Activated CD8-positive, alpha-beta T cell treated with anti-CD3 and anti-CD28 coated beads, Interleukin-2, amount 10 ng/mL, durations not matched to agents 7 days and 5 days (primary cell): ENCODE measurements around the gene TOP3A. TPM values are rescaled to one million over a fixed set of nuclear protein-coding genes. Genes with fewer than 3 reads are reported as not detected.
A peak's percentile ranks its signal among the peaks of the same experiment; 100 is the strongest.
"Not testable (repeated sequence)": the region's sequence is repeated elsewhere in the genome, so short reads cannot be mapped to it uniquely, and the experiment has no call there.

Experiments used
- ATAC-seq: fragments of 150-1000 bp; cut with Tn5 transposase; one replicate; pipeline ENCODE4 v1.10.0; 2021; ENCODE audit warnings: moderate library complexity
- CTCF ChIA-PET: fragments of 350-600 bp; sonication (Branson Sonifier 250); formaldehyde crosslinking; loops from one replicate; lab custom pipeline; 2021; ENCODE audit warnings: antibody characterized with exemption; lab: Charles Lee
- POLR2A ChIA-PET: fragments of 350-600 bp; sonication (Branson Sonifier 250); formaldehyde crosslinking; loops from one replicate; lab custom pipeline; 2021; ENCODE audit warnings: antibody characterized with exemption; lab: Charles Lee
- DNase-seq: peaks from one replicate; pipeline ENCODE4 v3.0.0-alpha.2; 2020
- H3K27ac Mint-ChIP-seq: one replicate; pipeline ENCODE4 v1.8.0; 2021; ENCODE audit warnings: mild to moderate bottlenecking, mixed read lengths
- H3K27me3 Mint-ChIP-seq: one replicate; pipeline ENCODE4 v1.8.0; 2021; ENCODE audit warnings: low read depth, mixed read lengths
- H3K36me3 Mint-ChIP-seq: one replicate; pipeline ENCODE4 v1.8.0; 2021; ENCODE audit warnings: low read depth, mixed read lengths
- H3K4me1 Mint-ChIP-seq: one replicate; pipeline ENCODE4 v1.8.0; 2021; ENCODE audit warnings: low read depth, mixed read lengths
- H3K4me3 Mint-ChIP-seq: one replicate; pipeline ENCODE4 v1.8.0; 2021; ENCODE audit warnings: mild to moderate bottlenecking, mixed read lengths
- H3K9me3 Mint-ChIP-seq: one replicate; pipeline ENCODE4 v1.8.0; 2022; ENCODE audit warnings: mixed read lengths; ENCODE audit not compliant: insufficient read depth
- total RNA-seq, 2 experiments: library from RNA; stranded (reverse); gene quantifications; one replicate each; pipeline ENCODE4 v1.2.3, GENCODE V29; 2021

TOP3A gene
- total RNA-seq, 2 experiments from 2014 or later: 75.9 to 77.3 TPM

DNA sequence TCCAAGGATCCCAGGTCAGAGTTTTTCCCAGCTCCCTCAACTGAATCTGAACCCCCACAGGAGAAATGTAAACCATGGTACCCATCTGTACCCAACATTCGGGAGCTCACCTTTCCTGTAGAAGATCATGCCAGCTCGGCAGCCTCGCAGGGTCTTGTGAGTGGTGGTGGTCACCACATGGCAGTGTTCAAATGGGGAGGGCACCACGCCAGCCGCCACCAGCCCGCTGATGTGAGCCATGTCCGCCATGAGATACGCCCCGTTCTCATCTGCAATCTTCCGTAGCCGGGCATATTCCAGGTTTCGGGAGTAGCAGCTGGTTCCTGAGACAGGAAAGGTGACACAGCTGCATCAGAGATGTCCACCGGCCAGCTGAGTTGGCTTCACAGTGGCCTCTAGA lies 25.1 kb upstream of the TOP3A start:
- Mint-ChIP-seq H3K9me3 (no peaks in the 10 kb centered on the region), H3K36me3 (peaks cover 58% of the 10 kb centered on the region), H3K27ac (no peak overlapping the region), H3K4me3 (no peak overlapping the region), H3K4me1 (peaks cover 4% of the 10 kb centered on the region), H3K27me3 (no peaks in the 10 kb centered on the region)
- ATAC-seq (no peak), DNase-seq (no peak)
- ChIA-PET POLR2A (no interaction called here), CTCF (no interaction called here)

GRCh38 chr17:18338158-18338557 lies 23.4 kb upstream of the TOP3A start:
- DNase-seq, H3K9me3 Mint-ChIP-seq, H3K27me3 Mint-ChIP-seq, H3K27ac Mint-ChIP-seq, H3K4me3 Mint-ChIP-seq, POLR2A ChIA-PET, ATAC-seq, CTCF ChIA-PET, H3K4me1 Mint-ChIP-seq: not testable (repeated sequence)
- H3K36me3 Mint-ChIP-seq: peaks cover 57% of the 10 kb centered on the region

- Mint-ChIP-seq H3K4me1 (peaks cover 24% of the 10 kb centered on the region), H3K27ac (peak overlapping the region; percentile 86), H3K27me3 (no peaks in the 10 kb centered on the region), H3K4me3 (no peak overlapping the region), H3K36me3 (peaks cover 55% of the 10 kb centered on the region), H3K9me3 (no peaks in the 10 kb centered on the region)
- ChIA-PET CTCF (interaction anchor here (1.2 to 1.6 kb wide), 2 partner anchors 13 to 114 kb away, joined by 3 to 4 read pairs; no protein-coding TSS in a partner anchor), POLR2A (interaction anchor here (0.7 kb wide), 1 partner anchor 16 kb away, joined by 3 read pairs; no protein-coding TSS in a partner anchor)
- peak; percentile 48 for ATAC-seq
- no peak for DNase-seq
Observed at GRCh38 chr17:18332909-18333489, 18.2 kb upstream of the TOP3A start.

GRCh38 chr17:18331879-18332278 lies 17.1 kb upstream of the TOP3A start:
- CTCF ChIA-PET: interaction anchor here (1.2 to 1.6 kb wide), 2 partner anchors 11 to 113 kb away, joined by 3 to 4 read pairs; no protein-coding TSS in a partner anchor
- H3K4me3 Mint-ChIP-seq: no peak overlapping the region
- peaks cover 24% of the 10 kb centered on the region for H3K4me1 Mint-ChIP-seq
- peaks cover 54% of the 10 kb centered on the region for H3K36me3 Mint-ChIP-seq
- DNase-seq (peak; percentile 65), ATAC-seq (peak; percentile 70)
- H3K27ac Mint-ChIP-seq: peak overlapping the region; percentile 86
- no peaks in the 10 kb centered on the region for H3K27me3 Mint-ChIP-seq
- POLR2A ChIA-PET: no interaction called here
- no peaks in the 10 kb centered on the region for H3K9me3 Mint-ChIP-seq

GRCh38 chr17:18328643-18329204 lies 13.9 kb upstream of the TOP3A start:
- Mint-ChIP-seq H3K9me3 (no peaks in the 10 kb centered on the region), H3K36me3 (peaks cover 56% of the 10 kb centered on the region), H3K27me3 (no peaks in the 10 kb centered on the region), H3K27ac (no peak overlapping the region), H3K4me1 (peaks cover 24% of the 10 kb centered on the region), H3K4me3 (no peak overlapping the region)
- CTCF ChIA-PET: no interaction called here
- ATAC-seq: no peak
- POLR2A ChIA-PET: interaction anchor here (1.0 to 1.1 kb wide), 2 partner anchors 13 to 14 kb away, joined by 3 read pairs; partner anchors contain the start of gene TOP3A
- no peak for DNase-seq

GRCh38 chr17:18327556-18327955 lies 12.8 kb upstream of the TOP3A start:
- Mint-ChIP-seq H3K36me3 (peaks cover 61% of the 10 kb centered on the region), H3K4me1 (peaks cover 18% of the 10 kb centered on the region), H3K9me3 (no peaks in the 10 kb centered on the region), H3K4me3 (no peak overlapping the region), H3K27me3 (no peaks in the 10 kb centered on the region), H3K27ac (no peak overlapping the region)
- DNase-seq: no peak
- ChIA-PET POLR2A (interaction anchor here (1.0 to 1.1 kb wide), 2 partner anchors 12 to 13 kb away, joined by 3 read pairs; partner anchors contain the start of gene TOP3A), CTCF (no interaction called here)
- no peak for ATAC-seq

DNA sequence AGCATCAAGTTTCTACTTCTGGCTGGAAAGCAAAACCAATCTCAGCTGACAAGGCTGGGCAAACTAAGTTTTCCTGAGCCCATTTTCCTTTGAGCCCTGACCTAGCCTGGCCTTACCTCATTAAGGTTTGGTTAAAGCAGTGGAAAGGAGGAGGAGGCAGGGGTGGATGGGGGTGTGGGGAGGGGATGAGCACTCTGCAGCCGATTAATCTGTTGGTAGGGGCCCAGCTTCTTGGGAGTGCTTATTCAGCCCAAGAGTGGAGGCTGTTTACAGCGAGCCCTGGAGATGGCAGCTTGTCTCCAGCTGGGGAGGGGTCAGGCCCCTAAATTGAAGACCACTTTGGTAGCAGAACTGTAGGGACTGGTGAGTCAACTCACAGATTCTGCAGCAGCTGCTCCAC lies 12.3 kb upstream of the TOP3A start:
- no peaks in the 10 kb centered on the region for H3K9me3 Mint-ChIP-seq
- CTCF ChIA-PET: no interaction called here
- H3K4me1 Mint-ChIP-seq: peaks cover 13% of the 10 kb centered on the region
- ATAC-seq (no peak), DNase-seq (no peak)
- H3K27me3 Mint-ChIP-seq: no peaks in the 10 kb centered on the region
- peaks cover 60% of the 10 kb centered on the region for H3K36me3 Mint-ChIP-seq
- no peak overlapping the region for H3K27ac Mint-ChIP-seq
- POLR2A ChIA-PET: no interaction called here
- H3K4me3 Mint-ChIP-seq: no peak overlapping the region

DNA sequence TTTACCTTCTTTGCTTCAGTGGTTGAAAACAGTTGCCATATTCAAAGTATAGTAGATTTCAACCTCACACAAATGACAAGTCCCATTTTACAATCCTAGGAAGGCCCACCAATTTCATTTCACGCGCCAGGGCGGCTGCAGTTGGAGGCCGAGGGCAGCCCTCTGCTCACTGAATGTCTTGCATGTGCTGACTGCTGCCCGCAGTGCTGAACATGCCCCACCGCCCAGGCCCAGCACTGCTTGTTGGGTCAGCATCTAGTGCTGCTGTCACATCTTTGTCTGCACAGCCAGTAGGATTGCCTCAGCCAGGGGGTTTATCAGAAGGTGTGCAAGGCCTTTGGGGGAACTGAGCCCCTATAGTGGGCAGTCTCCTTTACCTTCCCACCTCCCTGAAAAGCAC lies 11.8 kb upstream of the TOP3A start:
- Mint-ChIP-seq H3K4me3 (no peak overlapping the region), H3K4me1 (peaks cover 8% of the 10 kb centered on the region), H3K27me3 (no peaks in the 10 kb centered on the region), H3K36me3 (peaks cover 54% of the 10 kb centered on the region), H3K9me3 (no peaks in the 10 kb centered on the region), H3K27ac (no peak overlapping the region)
- no peak for ATAC-seq
- ChIA-PET CTCF (no interaction called here), POLR2A (no interaction called here)
- DNase-seq: no peak

DNA sequence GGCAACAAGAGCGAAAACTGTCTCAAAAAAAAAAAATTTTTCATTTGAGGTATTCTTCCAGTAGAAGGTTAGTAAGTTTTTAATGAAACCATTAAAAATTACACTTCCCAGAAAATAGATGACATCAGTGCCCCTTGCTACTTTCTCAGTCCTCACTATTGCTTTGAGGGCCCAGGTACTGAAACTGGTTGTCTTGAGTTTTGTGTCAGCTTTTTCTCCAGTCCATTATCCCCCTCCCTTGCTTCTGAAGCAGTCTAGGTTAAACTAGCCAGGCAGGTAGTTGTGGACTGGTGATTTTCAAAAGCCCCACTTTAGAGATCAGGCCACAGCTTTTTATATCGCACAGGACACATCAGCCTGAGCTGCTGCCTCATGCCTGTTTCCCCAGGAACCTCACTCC lies 11.2 kb upstream of the TOP3A start:
- ChIA-PET CTCF (no interaction called here), POLR2A (no interaction called here)
- ATAC-seq (no peak), DNase-seq (no peak)
- H3K27me3 Mint-ChIP-seq: no peaks in the 10 kb centered on the region
- H3K27ac Mint-ChIP-seq: no peak overlapping the region
- H3K4me1 Mint-ChIP-seq: peaks cover 3% of the 10 kb centered on the region
- H3K36me3 Mint-ChIP-seq: peaks cover 53% of the 10 kb centered on the region
- H3K9me3 Mint-ChIP-seq: no peaks in the 10 kb centered on the region
- H3K4me3 Mint-ChIP-seq: no peak overlapping the region

GRCh38 chr17:18324140-18325050 lies 9.6 kb upstream of the TOP3A start:
- Mint-ChIP-seq H3K4me1 (peaks cover 15% of the 10 kb centered on the region), H3K36me3 (peaks cover 50% of the 10 kb centered on the region), H3K27ac (peak overlapping the region; percentile 3), H3K27me3 (no peaks in the 10 kb centered on the region), H3K4me3 (no peak overlapping the region), H3K9me3 (no peaks in the 10 kb centered on the region)
- DNase-seq (no peak), ATAC-seq (no peak)
- ChIA-PET POLR2A (no interaction called here), CTCF (no interaction called here)

GRCh38 chr17:18323507-18324139 lies 8.8 kb upstream of the TOP3A start:
- H3K4me1 Mint-ChIP-seq: peaks cover 23% of the 10 kb centered on the region
- H3K27ac Mint-ChIP-seq: no peak overlapping the region
- peaks cover 50% of the 10 kb centered on the region for H3K36me3 Mint-ChIP-seq
- no peaks in the 10 kb centered on the region for H3K27me3 Mint-ChIP-seq
- H3K4me3 Mint-ChIP-seq: no peak overlapping the region
- POLR2A ChIA-PET: no interaction called here
- ATAC-seq: no peak
- CTCF ChIA-PET: no interaction called here
- H3K9me3 Mint-ChIP-seq: no peaks in the 10 kb centered on the region
- DNase-seq: no peak
